GOT3 (cell line): Measurements from ENCODE around the gene SENP6.
"Not testable (repeated sequence)": the region's sequence is repeated elsewhere in the genome, so short reads cannot be mapped to it uniquely, and the experiment has no call there.

Experiments
- DNase-seq: peaks from one replicate; lab custom pipeline; 2025; ENCODE audit warnings: mixed read lengths; lab: John Stamatoyannopoulos, UW

The SENP6 gene

DNA sequence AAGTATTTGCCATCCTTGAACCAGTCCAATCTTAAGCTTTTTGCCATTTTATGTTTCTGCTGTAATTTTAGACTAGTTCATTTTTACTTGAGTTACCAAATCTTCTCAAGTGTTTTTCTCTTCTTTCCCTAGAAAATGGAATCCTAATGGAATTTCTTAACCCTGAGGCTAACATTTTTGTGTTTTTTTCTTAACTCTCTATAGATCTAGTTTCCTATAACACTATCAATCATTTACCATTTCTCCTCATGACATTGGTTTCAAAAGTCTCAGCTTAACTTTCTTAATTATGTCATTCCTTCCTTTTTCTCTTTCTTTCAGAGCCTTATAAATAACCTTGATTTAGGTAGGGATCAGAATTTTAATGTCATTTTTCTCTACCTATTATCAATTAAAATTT, 54.8 kb downstream of the SENP6 start:
- no peak for DNase-seq

DNA sequence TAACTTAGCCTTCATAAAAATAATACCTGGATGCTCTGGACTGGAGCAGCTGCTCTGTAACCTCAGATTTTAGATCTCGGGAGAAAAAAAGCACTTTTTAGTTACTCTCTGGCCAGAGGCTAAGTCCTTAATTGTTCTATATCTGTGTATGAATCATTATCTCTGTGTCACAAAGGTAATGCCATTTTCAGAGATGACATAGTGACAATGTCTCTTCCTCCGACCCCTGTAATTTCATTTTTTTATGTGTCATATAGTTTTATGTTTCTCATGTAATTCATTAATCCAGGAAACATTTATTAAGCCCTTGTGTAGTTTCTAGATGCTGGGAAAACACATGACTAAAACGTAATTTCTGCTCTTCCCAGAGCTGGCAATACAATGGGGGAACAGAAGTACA, 55.6 kb downstream of the SENP6 start:
- DNase-seq = no peak

DNA sequence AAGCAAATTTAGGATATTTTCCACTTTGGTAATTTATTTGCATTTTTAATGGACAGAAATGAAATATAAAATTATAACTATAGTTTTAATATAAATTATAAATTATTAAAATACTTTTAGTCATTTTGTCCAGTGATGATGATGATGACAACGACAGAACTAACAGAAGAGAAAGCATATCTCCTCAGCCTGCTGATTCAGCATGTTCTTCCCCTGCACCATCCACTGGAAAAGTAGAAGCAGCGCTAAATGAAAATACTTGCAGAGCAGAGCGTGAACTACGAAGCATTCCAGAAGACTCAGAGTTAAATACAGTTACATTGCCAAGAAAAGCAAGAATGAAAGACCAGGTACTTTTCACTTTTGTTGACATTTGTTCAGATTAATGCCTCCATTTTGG, 64.9 kb downstream of the SENP6 start:
- no peak for DNase-seq

DNA sequence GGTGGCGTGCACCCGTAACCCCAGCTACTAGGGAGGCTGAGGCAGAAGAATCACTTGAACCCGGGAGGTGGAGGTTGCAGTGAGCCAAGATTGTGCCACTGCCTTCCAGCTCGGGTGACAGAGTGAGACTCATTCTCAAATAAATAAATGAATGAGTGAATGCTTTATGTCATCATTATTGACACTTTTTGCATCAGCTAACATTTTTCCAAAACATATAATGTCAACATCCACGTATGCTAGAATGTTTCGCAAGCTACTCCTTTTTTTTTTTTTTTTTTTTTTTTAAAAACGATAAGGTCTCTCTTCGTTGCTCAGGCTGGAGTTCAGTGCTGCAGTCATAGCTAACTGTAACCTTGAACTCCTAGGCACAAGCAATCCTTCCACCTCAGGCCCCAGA, 72.2 kb downstream of the SENP6 start:
- no peak for DNase-seq

DNA sequence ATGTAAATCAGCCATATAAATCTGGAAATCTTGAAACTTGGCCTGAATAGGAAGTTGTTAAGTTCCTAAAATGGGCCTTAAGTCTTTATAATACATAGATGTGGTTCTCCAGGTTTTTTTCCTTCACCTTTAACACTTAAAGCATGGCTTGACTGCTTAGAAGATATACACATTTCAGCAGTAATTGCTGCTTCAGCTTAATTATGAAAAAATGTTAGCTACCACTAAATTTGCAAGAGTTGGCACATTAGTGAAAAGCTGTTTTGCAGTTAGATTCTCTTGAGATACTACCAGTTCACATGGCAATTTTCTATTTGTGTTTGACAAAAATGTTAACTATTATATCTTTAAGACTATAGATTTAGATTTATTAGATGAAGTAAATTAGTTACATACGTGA, 74.7 kb downstream of the SENP6 start:
- DNase-seq = no peak

DNA sequence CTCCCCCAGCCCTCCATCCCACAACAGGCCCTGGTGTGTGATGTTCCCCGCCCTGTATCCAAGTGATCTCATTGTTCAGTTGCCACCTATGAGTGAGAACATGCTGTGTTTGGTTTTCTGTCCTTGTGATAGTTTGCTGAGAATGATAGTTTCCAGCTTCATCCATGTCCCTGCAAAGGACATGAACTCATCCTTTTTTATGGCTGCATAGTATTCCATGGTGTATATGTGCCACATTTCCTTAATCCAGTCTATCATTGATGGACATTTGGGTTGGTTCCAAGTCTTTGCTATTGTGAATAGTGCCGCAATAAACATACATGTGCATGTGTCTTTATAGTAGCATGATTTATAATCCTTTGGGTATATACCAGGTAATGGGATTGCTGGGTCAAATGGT, 80.9 kb downstream of the SENP6 start:
- not testable (repeated sequence) for DNase-seq

DNA sequence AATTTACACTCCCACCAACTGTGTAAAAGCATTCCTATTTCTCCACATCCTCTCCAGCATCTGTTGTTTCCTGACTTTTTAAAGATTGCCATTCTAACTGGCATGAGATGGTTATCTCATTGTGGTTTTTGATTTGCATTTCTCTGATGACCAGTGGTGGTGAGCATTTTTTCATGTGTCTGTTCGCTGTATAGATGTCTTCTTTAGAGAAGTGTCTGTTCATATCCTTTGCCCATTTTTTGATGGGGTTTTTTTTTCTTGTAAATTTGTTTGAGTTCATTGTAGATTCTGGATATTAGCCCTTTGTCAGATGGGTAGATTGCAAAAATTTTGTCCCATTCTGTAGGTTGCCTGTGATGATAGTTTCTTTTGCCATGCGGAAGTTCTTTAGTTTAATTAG, 81.3 kb downstream of the SENP6 start:
- not testable (repeated sequence) for DNase-seq

DNA sequence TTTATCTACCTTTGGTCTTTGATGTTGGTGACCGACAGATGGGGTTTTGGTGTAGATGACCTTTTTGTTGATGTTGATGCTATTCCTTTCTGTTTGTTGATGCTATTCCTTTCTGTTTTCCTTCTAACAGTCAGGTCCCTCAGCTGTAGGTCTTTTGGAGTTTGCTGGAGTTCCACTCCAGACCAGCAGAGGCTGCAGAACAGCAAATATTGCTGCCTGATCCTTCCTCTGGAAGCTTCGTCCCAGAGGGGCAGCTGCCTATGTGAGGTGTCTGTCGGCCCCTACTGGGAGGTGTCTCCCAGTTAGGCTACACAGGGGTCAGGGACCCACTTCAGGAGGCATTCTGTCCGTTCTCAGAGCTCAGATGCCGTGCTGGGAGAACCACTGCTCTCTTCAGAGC, 85.9 kb downstream of the SENP6 start:
- not testable (repeated sequence) for DNase-seq

DNA sequence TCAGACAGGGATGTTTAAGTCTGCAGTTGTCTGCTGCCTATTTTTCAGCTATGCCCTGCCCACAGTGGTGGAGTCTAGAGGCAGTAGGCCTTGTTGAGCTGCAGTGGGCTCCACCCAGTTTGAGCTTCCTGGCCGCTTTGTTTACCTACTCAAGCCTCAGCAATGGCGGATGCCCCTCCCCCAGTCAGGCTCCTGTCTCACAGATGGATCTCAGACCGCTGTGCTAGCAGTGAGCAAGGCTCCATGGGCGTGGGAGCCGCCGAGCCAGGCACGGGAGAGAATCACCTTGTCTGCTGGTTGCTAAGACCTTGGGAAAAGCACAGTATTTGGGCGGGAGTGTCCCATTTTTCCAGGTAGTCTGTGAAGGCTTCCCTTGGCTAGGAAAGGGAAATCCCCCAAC, 86.3 kb downstream of the SENP6 start:
- DNase-seq = not testable (repeated sequence)

DNA sequence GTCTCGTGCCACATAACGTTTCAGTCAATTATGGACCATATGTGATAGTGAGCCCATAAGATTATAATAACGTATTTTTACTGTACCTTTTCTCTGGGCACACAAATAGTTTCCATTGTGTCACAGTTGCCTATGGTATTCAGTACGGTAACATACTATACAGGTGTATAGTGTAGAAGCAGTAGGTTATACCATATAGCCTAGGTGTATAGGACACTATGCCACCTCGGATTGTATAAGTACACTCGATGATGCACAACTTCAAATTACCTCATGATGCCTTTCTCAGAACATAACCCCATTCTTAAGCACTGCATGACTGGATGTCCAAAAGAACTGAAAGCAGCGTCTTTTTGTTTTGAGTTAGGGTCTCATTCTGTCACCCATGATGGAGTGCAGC, 87.9 kb downstream of the SENP6 start:
- DNase-seq = no peak

DNA sequence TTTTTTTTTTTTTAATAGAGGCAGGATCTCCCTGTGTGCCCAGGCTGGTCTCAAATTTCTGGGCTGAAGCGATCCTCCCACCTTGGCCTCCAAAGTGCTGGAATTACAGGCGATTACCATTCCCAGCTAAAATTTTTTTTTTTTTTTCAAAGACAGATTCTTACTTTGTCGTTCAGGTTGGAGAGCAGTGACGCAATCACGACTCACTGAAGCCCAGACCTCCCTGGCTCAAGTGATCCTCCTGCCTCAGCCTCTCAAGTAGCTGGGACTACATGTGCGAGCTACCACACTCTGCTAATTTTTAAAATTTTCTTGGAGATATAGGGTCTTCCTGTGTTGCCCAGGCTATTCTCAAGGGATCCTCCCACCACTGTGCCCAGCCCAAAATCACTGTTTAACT, 89.3 kb downstream of the SENP6 start:
- no peak for DNase-seq

DNA sequence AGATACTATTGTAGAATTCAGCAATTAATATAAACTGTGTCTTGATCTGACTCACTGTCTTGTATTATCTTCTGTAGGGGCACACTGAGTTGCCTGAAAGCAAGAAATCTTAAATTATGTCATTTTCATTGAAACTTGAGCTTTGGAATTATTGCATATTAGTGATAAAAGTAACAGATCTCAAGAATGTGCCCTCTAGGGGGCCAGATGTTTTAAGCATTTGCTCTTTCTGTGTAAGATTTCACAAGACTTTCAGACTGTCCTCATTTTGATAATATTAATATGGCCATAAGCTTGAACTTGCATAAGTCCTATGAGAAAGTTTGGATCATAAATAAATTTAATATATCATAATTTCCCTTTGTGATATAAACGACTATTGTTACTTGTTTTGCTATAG, 91.9 kb downstream of the SENP6 start:
- no peak for DNase-seq

DNA sequence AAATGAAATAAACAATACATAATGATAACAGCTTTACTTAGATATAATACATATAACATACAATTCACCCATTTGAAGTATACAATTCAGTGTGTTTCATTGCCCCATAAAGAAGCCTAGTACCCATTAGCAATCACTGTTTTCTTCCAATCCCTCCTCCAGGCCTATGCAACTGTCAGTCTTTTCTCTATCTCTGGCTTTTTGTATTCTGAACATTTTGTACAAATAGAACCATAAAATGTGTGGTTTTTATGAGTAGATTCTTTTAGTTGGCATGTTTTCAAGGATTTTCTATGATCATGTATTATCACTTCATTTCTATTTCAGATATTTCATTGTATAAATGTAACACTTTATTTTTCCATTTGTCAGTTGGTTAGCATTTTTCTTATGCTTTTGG, 92.7 kb downstream of the SENP6 start:
- no peak for DNase-seq

DNA sequence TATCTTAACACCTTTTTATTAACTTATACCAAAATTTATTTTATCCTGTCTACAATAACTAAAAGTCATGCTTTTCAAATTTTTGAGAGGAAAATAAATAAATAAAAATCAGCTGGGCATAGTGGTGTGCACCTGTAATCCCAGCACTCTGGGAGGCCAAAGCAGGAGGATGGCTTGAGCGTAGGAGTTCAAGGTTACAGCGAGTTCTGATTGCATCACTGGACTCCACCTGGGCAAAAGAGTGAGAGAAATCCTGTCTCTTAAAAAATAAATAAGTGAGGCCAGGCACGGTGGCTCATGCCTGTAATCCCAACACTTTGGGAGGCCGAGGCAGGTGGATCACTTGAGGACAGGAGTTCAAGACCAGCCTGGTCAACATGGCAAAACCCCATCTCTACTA, 106.7 kb downstream of the SENP6 start:
- DNase-seq = not testable (repeated sequence)

DNA sequence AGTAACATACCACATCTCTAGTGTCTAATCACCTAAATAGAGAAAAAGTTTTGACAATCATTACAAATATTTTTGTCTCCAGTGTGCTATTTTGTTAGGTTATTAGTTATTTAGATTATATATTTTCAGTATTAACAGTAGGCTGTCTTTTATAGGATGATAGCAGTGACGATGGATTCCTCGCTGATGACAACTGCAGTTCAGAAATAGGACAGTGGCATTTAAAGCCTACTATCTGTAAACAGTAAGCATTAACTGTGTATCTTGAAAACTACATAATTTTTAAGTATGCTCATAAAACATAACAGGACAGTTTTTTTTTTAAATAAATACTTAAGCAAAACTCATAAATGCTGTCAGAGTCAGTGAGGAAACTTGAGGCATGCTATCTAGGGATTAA, 109.5 kb downstream of the SENP6 start:
- DNase-seq = no peak

DNA sequence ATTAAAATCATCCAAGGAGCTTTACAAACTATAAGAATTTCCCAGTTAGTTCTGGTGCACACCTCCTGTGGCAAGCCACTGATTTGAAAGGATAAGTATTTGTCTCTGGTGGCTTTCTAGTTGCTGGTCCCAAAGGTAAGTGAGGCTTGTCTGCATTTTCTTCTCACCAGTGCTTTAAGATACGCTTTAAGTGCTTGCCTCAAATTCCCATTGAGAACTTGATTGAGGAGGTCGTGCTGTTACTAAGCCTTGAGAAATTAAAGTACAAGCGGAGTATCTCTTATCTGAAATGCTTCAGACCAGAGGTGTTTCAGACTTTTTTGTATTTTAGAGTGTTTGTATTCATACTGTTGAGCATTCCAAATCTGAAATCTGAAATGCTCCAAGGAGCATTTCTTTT, 117.5 kb downstream of the SENP6 start:
- no peak for DNase-seq

DNA sequence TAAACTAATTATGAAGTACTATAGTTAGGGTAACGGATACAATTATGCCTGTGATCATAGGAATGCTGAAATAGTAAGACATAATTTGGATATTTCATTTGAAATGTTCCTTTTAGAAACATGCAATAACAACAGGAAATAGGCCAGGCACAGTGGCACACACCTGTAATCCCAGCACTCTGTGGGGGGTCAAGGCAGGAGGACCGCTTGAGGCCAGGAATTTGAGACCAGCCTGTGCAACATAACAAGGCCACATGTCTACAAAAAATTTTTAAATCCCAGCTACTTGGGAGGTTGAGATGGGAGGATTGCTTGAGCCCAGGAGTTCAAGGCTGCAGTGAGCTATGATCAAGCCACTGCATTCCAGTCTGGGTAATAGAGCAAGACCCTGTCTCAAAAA, 121.7 kb downstream of the SENP6 start:
- DNase-seq = no peak

DNA sequence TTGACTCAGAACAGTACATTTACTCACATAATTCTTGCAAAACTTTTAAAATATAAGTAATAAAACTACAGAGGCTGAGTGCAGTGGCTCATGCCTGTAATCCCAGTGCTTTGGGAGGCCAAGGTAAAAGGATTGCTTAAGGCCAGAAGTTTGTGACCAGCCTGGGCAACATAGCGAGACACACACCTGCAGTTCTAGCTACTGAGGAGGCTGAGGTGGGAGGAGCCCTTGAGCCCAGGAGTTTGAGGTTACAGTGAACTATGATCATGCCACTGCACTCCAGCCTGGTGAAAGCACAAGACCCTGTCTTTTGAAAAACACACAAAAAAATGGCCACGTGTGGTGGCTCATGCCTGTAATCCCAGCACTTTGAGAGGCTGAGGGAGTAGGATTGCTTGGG, 125.5 kb downstream of the SENP6 start:
- no peak for DNase-seq

DNA sequence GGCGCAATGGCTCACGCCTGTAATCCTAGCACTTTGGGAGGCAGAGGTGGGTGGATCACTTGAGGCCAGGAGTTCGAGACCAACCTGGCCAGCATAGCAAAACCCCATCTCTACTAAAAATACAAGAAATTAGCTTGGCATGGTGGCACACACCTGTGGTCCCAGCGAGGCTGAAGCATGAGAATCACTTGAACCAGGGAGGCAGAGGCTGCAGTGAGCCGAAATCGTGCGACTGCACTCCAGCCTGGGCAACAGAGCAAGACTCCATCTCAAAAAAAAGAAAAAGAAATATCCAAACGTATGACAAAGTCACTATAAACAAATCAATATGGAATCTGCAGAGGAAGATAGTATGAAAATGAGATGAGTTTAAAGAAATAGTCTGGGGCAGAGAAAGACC, 129.3 kb downstream of the SENP6 start:
- DNase-seq = not testable (repeated sequence)

DNA sequence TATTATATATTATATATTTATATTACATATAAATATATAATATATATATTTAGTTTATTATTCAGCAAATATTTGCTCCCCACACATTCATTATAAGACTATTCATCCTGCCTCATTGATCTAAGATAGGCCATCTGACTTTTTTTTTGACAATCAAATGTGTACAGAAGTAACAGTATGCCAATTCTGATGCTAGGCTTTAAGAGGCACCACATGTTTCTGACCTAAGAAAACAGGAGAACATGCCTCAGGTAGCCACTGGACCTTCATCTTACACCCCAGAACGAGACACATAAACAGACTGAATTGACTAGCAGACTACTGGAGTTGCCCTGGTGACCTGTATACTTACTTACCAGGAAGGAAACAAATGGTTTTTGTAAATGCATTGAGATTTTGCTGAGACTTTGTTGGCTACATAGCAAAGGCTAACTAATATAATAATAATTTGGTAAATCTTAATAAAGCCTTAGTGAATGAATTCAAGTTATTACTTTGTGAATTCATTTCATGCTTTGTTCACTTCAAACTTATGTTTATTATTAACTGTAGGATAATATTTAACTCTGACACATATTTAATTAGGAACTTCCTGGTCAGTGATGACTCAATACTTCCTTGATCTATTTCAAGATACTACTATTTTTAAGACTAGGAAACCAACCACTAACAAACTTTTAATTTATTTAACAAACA, 134.0 kb downstream of the SENP6 start:
- DNase-seq = no peak

DNA sequence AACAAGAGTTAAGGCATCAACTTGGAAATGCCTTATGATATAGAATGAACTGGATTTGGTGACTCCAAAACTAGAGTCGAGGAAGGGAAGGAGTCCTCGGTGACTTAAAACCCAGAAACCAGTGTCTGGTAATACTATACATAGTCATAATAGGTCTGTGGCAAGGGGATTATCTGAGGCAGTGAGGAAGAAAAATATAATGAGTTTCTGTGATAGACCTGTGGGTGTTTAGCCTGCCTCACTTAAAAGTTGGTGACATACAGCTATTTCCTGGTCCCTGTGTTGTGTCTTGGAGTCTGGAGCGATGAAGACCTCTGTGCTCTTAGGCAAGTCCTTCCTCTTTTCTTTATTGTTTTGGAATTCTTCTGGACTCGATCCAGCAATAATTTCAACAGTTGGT, 142.3 kb downstream of the SENP6 start:
- DNase-seq = no peak

DNA sequence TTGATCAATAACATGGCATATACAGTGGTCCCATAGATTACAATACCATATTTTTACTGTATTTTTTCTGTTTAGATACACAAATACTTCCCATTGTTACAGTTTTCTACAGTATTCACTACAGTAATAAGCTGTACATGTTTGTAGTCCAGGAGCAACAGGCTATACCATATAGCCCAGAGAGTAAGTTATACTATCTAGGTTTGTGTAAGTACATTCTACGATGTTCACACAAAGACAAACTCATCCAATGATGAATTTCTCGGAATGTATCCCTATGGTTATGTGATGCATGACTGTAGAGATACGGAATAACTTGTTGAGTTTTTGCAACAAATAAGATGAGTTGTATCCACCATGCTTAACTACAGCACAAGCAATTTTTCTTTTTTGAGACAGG, 143.7 kb downstream of the SENP6 start:
- no peak for DNase-seq

DNA sequence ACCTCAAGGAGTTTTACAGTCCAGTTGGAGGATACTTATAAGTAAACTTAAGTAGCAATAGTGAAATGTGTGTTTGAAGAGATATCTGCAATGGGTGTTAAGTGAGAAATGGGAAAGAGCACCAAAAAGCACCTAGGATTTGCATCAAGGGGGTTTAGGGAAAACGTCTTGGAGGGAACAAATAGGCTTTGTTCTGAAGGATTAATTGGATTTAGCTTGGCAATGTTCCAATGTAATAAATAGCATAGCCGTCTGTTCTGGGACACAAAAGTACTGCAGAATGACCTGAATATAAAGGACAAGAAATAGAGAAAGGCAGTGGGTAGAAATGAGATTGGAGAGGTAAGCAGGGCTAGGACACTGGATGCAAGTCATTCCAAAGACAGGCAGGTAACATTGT, 144.5 kb downstream of the SENP6 start:
- no peak for DNase-seq

DNA sequence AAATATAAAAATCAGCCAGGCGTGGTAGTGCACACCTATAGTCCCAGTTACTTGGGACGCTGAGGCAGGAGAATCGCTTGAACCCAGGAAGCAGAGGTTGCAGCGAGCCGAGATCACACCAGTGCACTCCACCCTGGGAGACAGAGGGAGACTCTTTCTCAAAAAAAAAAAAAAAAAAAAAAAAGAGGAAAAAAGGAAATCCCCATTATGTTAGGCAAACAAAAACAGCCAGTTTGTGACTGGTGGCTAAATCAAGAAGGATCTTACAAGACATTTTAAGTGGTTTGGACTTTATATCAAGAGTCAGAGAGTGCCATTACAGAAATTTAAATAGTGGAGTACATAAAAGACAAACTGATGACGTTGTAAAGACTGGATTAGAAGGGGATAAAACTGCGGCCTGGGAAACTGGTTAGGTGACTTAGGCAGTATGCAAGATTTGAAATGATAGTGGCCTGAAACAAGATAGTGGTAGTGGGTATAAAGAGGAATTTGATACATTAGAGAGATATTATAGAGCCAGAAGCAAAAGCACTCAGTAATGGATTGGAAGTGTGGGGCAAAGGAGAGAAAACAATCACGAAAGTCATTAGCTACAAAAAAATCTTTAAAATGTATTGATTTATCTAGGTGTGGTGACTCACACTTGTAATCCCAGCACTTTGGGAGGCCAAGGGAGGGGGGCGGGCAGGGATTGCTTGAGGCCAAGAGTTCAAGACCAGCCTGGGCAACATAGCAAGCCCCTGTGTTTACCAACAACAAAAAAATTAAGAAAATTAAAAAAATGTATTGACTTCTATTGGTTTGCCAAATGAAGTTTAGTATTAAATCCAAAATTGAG, 145.7 kb downstream of the SENP6 start:
- no peak for DNase-seq
